ENCODE results near the gene AIFM3. TPM values are rescaled to one million over a fixed set of nuclear protein-coding genes. Genes with fewer than 3 reads are reported as not detected.
A peak's percentile ranks its signal among the peaks of the same experiment; 100 is the strongest.

AIFM3 gene
- total RNA-seq, 1 donor from 2014 or later, result 0.79 TPM

DNA sequence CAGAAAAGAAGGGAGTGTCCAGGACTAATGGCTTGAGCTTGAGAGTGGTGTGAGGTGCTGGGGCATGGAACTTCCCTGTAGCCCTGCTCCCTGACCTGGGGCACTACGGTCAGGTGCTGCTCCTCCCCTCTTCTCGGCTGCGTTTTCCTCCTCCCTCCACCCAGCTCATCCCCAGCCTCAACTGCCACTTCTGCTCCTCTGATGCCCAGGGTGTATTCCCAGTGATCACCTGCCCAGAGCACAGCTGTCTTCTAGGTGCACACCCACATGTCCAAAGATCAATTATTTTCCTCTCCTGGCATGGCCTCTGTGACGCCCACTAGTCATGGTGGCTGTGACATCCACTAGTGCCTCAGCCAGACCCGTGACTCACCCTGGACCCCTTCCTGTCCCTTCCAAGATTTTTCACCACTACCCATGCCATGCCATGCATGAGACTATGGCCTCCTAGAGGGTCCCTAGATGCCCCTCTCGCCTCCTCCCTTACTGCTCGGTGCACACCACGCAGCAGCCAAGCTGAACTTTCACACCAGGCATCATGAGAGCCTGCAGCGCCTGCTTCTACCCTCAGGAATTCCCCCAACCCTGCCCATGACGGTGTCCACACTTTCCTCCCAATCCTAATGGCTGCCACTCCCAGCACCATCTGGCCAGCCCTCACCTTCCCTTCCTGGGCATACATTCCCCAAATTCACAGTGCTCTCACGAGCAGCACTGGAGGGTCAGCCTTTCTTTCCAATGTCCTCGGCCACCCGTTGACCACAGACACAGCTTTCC lies 49.8 kb downstream of the AIFM3 start:
- H3K36me3 Mint-ChIP-seq (ENCODE audit: low read depth), result no peaks in the 10 kb centered on the region
- no peaks in the 10 kb centered on the region for H3K27me3 Mint-ChIP-seq (ENCODE audit: low read depth)
- TF ChIP-seq, protein P1, sequence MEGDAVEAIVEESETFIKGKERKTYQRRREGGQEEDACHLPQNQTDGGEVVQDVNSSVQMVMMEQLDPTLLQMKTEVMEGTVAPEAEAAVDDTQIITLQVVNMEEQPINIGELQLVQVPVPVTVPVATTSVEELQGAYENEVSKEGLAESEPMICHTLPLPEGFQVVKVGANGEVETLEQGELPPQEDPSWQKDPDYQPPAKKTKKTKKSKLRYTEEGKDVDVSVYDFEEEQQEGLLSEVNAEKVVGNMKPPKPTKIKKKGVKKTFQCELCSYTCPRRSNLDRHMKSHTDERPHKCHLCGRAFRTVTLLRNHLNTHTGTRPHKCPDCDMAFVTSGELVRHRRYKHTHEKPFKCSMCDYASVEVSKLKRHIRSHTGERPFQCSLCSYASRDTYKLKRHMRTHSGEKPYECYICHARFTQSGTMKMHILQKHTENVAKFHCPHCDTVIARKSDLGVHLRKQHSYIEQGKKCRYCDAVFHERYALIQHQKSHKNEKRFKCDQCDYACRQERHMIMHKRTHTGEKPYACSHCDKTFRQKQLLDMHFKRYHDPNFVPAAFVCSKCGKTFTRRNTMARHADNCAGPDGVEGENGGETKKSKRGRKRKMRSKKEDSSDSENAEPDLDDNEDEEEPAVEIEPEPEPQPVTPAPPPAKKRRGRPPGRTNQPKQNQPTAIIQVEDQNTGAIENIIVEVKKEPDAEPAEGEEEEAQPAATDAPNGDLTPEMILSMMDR (conservative IDR thresholded peaks at IDR 0.05), result no peak
- peak overlapping the region; percentile 67 for H3K4me3 Mint-ChIP-seq
- H3K4me1 Mint-ChIP-seq, result peaks cover 50% of the 10 kb centered on the region
- DNase-seq (ENCODE audit: low read depth, low spot score), result no peak
- peak overlapping the region; percentile 87 for H3K27ac Mint-ChIP-seq (ENCODE audit: unreplicated experiment)
- no peaks in the 10 kb centered on the region for H3K9me3 Mint-ChIP-seq

DNA sequence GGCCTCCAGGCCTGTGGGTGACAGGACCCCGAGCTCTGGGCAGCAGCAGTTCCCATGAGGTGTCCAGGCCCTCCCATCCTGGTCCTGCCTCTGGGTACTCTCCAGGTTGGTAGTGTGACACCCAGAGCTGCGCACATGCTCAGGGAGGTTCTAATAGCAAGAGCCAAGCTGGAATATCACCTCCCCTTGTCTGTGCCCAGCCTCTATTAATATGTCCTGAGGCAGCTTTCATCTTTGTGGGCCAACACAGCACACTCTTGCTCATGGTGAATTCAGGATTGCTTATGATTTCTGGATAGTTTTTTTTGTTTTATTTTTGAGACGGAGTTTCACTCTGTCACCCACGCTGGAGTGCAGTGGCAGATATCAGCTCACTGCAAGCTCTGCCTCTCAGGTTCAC lies 51.3 kb downstream of the AIFM3 start:
- DNase-seq (ENCODE audit: low read depth, low spot score), result no peak
- Mint-ChIP-seq H3K27me3 (ENCODE audit: low read depth) (no peaks in the 10 kb centered on the region), H3K36me3 (ENCODE audit: low read depth) (no peaks in the 10 kb centered on the region), H3K27ac (ENCODE audit: unreplicated experiment) (no peak overlapping the region), H3K4me1 (peaks cover 46% of the 10 kb centered on the region), H3K9me3 (no peaks in the 10 kb centered on the region), H3K4me3 (no peak overlapping the region)
- TF ChIP-seq, protein P1 (conservative IDR thresholded peaks at IDR 0.05), result no peak

DNA sequence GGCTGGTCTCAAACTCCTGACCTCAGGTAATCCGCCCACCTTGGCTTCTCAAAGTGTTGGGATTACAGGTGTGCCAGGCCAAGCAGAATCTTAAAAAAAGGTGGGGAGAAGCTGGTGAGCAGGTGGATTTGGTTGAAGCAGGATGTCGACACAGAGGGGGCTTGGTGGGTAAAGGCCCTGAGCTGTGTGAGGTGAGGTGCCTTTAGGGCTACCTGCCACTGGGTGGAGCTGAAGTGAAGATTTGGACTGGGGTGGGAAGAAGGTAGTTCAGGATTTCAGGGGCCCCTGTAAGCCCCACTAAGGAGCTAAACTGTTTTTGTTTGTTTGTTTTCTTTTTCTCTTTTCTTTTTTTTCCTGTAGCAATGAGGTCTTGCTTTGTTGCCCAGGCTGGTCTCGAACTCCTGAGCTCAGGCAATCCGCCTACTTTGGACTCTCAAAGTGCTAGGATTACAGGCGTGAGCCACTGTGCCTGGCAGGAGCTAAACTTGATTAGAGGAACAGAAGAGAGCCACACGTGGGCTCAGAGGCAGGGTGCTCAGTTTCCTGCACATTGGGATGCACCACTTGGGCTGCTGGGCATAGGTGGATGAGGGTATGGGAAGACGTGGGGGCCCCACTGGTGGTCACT lies 53.9 kb downstream of the AIFM3 start:
- H3K4me3 Mint-ChIP-seq, result no peak overlapping the region
- H3K36me3 Mint-ChIP-seq (ENCODE audit: low read depth), result no peaks in the 10 kb centered on the region
- TF ChIP-seq, protein P1 (conservative IDR thresholded peaks at IDR 0.05), result peak; percentile 48
- no peak for DNase-seq (ENCODE audit: low read depth, low spot score)
- no peaks in the 10 kb centered on the region for H3K27me3 Mint-ChIP-seq (ENCODE audit: low read depth)
- H3K4me1 Mint-ChIP-seq, result peaks cover 21% of the 10 kb centered on the region
- no peak overlapping the region for H3K27ac Mint-ChIP-seq (ENCODE audit: unreplicated experiment)
- H3K9me3 Mint-ChIP-seq, result no peaks in the 10 kb centered on the region

DNA sequence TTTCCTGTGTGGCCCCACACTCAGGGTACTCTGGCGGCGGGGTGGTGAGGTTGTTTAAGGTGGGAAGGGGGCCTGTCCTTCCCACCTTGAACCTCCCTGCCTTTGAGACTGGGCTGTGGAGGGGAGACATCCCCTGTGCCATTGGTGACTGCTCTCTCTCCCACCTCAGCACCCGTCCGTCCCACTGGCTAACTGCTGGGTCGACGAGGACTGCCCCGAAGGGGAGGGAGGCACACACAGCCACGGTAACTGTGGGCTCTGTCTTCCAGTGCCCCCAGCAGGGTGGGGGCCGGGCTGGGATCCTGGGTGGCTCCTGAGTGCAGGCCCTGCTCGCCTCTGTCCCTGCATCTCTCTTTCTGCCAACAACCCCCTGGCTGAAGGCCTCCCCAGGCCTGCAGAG lies 55.5 kb downstream of the AIFM3 start:
- DNase-seq (ENCODE audit: low read depth, low spot score), result no peak
- no peaks in the 10 kb centered on the region for H3K36me3 Mint-ChIP-seq (ENCODE audit: low read depth)
- H3K9me3 Mint-ChIP-seq, result no peaks in the 10 kb centered on the region
- no peak overlapping the region for H3K27ac Mint-ChIP-seq (ENCODE audit: unreplicated experiment)
- no peak overlapping the region for H3K4me3 Mint-ChIP-seq
- TF ChIP-seq, protein P1 (conservative IDR thresholded peaks at IDR 0.05), result no peak
- peaks cover 9% of the 10 kb centered on the region for H3K4me1 Mint-ChIP-seq
- no peaks in the 10 kb centered on the region for H3K27me3 Mint-ChIP-seq (ENCODE audit: low read depth)

DNA sequence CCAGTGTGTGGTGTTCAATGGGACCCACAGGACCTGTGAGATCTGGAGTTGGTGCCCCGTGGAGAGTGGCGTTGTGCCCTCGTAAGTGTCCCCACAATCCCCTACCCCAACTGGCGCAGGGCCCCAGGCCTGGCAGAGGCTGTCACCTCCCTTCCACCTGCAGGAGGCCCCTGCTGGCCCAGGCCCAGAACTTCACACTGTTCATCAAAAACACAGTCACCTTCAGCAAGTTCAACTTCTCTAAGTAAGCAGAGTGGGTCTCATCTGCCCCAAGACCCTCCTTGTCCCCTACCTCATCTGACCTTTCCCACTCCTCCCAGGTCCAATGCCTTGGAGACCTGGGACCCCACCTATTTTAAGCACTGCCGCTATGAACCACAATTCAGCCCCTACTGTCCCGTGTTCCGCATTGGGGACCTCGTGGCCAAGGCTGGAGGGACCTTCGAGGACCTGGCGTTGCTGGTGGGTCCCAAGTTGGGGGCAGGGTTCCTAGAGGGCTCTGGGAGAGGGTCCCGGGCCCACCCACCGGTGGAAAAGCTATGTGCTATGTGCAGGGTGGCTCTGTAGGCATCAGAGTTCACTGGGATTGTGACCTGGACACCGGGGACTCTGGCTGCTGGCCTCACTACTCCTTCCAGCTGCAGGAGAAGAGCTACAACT lies 56.0 kb downstream of the AIFM3 start:
- no peaks in the 10 kb centered on the region for H3K27me3 Mint-ChIP-seq (ENCODE audit: low read depth)
- H3K36me3 Mint-ChIP-seq (ENCODE audit: low read depth), result no peaks in the 10 kb centered on the region
- H3K4me3 Mint-ChIP-seq, result no peak overlapping the region
- TF ChIP-seq, protein P1 (conservative IDR thresholded peaks at IDR 0.05), result no peak
- no peaks in the 10 kb centered on the region for H3K9me3 Mint-ChIP-seq
- peak overlapping the region; percentile 9 for H3K27ac Mint-ChIP-seq (ENCODE audit: unreplicated experiment)
- peaks cover 9% of the 10 kb centered on the region for H3K4me1 Mint-ChIP-seq
- no peak for DNase-seq (ENCODE audit: low read depth, low spot score)

Measured in neural crest cell (in vitro differentiated cells).